Measurements from ENCODE around the gene TTYH2.

DNA sequence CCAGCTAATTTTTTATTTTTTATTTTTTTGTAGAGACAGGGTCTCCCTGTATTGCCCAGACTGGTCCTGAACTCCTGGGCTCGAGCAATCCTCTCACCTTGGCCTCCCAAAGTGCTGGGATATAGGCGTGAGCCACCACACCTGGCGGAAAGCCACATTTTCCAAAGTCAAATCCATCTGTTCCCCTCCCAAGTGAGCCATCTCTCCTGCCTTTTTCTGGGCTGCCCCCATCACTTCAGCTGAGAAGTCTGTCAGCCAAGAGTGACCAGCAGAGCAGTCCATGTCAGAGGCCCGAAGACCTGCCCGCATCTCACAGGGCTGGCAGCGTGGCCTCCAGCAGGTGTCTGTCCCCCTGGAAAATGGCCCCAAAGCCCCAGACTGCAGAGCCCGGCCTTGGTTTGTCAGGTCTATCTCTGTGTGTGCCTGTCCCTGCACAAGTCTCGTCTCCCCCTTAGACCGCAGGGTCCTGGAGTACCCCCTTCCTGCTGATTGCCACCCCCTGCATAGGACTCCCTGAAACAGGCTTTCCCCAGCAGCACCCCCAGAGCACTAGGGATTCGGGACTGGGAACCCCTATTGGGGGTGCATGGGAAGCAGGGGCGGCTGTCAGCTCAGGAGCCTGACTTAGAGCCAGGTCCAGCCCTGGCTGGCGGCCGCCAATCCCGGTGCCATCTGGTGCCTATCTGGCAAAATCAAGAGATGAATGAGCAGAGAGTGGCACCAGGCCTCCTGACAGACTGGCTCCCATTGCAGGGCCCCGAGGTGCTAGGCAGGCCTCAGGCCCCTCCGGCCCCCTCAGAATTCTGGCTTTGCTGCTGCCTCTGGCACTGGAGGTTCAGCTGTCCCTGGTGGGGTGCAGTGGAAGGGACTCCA lies 7.8 kb downstream of the TTYH2 start:
- TF ChIP-seq, protein P1, sequence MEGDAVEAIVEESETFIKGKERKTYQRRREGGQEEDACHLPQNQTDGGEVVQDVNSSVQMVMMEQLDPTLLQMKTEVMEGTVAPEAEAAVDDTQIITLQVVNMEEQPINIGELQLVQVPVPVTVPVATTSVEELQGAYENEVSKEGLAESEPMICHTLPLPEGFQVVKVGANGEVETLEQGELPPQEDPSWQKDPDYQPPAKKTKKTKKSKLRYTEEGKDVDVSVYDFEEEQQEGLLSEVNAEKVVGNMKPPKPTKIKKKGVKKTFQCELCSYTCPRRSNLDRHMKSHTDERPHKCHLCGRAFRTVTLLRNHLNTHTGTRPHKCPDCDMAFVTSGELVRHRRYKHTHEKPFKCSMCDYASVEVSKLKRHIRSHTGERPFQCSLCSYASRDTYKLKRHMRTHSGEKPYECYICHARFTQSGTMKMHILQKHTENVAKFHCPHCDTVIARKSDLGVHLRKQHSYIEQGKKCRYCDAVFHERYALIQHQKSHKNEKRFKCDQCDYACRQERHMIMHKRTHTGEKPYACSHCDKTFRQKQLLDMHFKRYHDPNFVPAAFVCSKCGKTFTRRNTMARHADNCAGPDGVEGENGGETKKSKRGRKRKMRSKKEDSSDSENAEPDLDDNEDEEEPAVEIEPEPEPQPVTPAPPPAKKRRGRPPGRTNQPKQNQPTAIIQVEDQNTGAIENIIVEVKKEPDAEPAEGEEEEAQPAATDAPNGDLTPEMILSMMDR (conservative IDR thresholded peaks at IDR 0.05; ENCODE audit: low read depth, low read length), result no peak
- TF ChIP-seq EZH2 (IDR thresholded peaks at IDR 0.05; ENCODE audit: borderline replicate concordance, low read depth, low read length, poor library complexity, severe bottlenecking), result no peak
